ENCODE results near the gene SWAP70. TPM values are rescaled to one million over a fixed set of nuclear protein-coding genes. Genes with fewer than 3 reads are reported as not detected.

The SWAP70 gene
- total RNA-seq, 1 donor from 2014 or later: 9.8 TPM

- DNase-seq (ENCODE audit: low spot score in 2 of 2) (no peak), FAIRE-seq (no peak)
These were observed 101.6 kb downstream of the SWAP70 start for GRCh38 chr11:9765320-9766101.

DNA sequence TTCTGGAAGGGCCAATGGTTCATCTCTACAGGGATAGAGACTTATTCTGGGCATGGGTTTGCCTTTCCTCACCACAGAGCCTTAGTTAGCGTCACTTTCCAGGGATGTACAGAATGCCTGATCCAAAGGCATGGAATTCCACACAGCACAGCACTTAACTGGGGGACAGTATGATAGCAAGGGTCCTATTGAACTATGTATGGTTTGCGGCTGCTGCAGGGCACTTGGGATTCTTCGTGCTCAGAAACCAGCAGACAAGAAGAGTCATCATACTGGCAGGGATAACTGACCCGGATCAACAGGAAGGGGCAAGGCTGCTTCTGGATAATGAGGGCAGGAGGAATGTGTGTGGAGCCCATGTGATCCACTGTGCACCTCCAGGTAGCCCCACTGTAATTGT is 105.7 kb downstream of the SWAP70 start:
- FAIRE-seq (no peak), DNase-seq (ENCODE audit: low spot score in 2 of 2) (no peak)

DNA sequence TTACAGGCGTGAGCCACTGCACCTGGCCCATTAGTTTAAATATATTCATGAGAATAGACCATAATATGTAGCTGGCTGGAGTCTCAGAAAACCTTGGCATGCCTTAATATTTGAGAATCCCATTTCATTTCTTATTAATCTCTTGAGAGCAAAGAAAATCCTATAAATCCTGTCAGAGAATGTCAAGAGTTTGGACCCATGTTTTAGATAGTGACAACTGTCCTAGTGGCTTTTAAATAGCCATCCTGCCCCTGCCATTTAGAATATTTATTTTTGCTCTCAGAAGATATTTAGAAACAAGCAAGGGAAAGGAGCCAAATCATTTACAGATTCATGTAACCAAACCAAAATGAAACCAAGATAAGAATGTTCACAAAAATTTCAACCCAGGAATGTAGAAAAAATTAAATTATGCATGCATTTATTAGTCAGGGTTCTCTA is 107.2 kb downstream of the SWAP70 start:
- FAIRE-seq: no peak
- no peak for DNase-seq (ENCODE audit: low spot score in 2 of 2)

DNA sequence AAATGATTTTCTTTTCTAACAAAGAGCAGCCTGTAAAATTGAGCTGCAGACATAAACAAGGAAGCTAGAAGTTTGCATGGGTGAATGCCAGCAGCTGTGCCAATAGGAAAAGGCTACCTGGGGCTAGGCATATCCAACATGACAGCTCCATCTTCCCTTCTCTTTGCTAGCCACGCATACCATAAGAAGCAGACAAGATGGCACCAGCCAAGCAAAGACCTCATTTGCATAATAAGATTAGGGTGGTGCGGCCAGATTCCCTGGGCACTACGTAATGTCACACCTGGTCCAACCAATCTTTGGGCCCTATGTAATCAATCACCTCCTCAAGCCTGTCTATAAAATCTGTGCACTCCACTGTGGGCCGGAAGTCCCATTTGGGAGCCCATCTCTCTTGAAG is 108.3 kb downstream of the SWAP70 start:
- no peak for FAIRE-seq
- no peak for DNase-seq (ENCODE audit: low spot score in 2 of 2)

- FAIRE-seq (no peak), DNase-seq (ENCODE audit: low spot score in 2 of 2) (no peak)
These were observed 109.6 kb downstream of the SWAP70 start for GRCh38 chr11:9773524-9773923.

DNA sequence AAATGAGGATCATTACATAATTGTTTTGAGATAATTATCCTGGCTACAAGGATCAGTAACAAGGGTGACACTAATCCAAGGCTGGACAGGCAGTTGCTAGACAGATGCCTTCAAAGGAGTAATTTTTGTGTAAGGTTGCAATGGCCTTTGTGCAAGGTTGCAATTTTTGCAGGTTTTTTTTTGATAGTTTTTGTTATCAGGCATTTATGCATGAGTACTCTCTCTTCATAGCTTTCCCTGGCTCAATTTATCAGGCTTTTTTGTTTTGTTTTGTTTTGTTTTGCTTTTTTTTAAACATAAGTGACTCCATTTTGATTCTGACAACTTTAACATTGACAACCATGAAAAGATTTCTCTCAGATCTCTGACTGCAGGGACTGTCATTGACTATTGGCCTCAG is 110.2 kb downstream of the SWAP70 start:
- DNase-seq (ENCODE audit: low spot score in 2 of 2) (no peak), FAIRE-seq (no peak)

- no peak for DNase-seq (ENCODE audit: low spot score in 2 of 2)
- no peak for FAIRE-seq
These were observed 110.9 kb downstream of the SWAP70 start for GRCh38 chr11:9774591-9775397.

- DNase-seq (ENCODE audit: low spot score in 2 of 2): no peak
- FAIRE-seq: no peak
These were observed 111.5 kb downstream of the SWAP70 start for GRCh38 chr11:9775398-9775779.

- DNase-seq (ENCODE audit: low spot score in 2 of 2) (no peak), FAIRE-seq (no peak)
These were observed 112.3 kb downstream of the SWAP70 start for GRCh38 chr11:9776203-9776602.

- no peak for FAIRE-seq
These were observed 113.2 kb downstream of the SWAP70 start for GRCh38 chr11:9777066-9777465.

DNA sequence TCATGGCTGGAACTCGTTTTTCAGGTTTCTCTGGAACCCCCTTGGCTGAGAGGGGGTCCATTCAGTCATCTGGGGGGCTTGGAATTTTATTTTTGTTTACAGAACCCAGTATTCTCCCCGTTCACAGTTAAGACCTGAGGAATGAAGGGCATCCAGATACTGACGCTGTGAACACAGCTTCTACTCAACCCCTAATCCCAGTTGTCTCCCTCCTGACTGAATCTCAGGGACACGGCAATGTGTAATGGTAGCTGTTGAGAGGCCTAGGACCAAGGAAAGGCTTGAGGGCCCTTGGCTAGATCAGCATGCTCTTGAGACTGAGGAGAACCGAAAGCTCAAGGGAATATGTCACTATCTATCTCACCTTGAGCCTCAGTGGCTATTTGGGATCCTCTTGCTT is 113.6 kb downstream of the SWAP70 start:
- DNase-seq (ENCODE audit: low spot score in 2 of 2) (no peak), FAIRE-seq (no peak)

More at GRCh38 chr11:9777066-9777465, 113.2 kb downstream of the SWAP70 start:
- DNase-seq (ENCODE audit: low spot score in 2 of 2): no peak

DNA sequence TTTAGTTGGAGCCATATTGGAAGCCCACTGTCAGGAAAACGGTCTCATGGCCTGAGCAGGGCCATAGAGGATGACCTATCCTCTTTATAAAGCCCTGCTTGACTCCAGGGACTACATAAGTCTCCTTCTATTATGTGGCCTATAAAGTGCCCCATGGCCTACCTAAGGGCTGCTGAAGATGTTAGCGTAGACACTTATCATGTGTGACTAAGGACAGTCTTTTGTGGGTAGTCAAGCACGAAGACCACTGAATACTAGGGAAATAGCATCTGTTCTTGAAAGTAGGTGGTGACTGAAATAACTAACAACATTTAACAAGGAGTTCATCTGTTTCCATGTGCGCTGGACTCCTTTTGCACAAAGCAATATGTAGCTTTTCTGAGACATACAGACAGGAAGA is 117.1 kb downstream of the SWAP70 start:
- FAIRE-seq (no peak), DNase-seq (ENCODE audit: low spot score in 2 of 2) (no peak)

- FAIRE-seq (no peak), DNase-seq (ENCODE audit: low spot score in 2 of 2) (no peak)
These were observed 120.1 kb downstream of the SWAP70 start for GRCh38 chr11:9783986-9784385.

- FAIRE-seq (no peak), DNase-seq (ENCODE audit: low spot score in 2 of 2) (no peak)
These were observed 120.9 kb downstream of the SWAP70 start for GRCh38 chr11:9784602-9785315.

GRCh38 chr11:9787260-9787659 is 123.4 kb downstream of the SWAP70 start:
- FAIRE-seq: no peak
- no peak for DNase-seq (ENCODE audit: low spot score in 2 of 2)

DNA sequence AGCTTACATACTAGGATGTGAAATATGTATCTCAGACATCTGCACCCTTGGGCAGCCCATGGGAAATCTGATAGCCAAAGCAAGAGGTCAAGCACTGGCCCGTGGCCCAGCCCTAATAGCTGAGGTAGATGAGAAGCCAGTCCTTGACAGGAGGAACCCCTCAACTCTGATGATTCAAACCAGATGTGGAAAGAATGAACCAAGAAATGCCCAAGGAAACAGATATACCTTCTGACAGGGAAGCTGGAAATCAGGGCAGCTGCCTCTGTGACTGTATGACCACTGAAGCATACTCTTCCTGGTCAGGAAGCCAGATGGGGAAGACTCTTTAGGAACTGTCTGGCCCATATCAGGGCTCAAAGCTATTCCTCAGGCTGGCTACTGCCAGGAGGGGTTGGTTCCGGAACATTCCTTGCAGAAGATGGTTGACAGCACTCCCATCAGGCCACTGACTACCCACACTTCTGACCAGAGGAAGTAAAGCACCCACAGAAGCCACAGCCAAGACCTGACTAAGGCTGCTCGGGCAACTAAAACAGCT is 124.2 kb downstream of the SWAP70 start:
- FAIRE-seq: no peak
- no peak for DNase-seq (ENCODE audit: low spot score in 2 of 2)

DNA sequence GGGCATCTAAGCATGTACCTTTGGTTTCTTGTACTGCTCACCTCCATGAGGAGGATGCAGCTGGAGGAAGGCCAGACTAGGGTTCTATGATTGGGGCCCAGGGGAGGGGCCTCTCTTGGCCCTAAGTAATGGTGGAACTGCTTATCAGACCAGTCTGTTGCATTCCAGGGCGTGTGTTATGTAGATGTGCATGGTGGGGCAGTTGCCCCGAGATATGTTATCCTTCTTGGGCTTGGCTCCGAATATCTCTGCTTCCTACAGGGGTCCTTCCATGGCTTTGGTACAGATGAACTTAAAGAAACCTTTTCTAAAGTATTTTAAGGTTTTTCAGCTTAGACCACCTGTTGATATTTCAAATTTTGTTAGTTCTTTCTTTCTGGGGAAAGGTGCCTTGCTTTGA is 126.0 kb downstream of the SWAP70 start:
- DNase-seq (ENCODE audit: low spot score in 2 of 2) (no peak), FAIRE-seq (no peak)

DNA sequence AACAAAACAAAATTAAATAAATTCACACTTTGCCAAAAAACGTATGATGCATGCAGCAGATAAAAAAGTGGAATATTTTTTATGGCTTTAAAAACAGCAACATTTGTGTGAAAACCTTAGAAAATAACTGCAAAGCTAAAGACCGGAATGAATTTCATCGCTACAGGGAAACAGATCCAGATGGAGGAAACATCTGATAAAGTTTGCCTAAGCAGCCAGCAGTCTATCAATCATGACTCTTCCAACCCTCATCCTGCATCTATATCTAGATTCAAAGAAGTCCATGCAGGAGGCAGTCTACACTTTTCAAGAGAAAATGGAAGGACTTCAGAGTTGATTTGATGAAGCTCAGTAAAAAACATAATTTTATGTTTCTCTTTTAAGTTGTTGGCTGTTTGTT is 126.8 kb downstream of the SWAP70 start:
- FAIRE-seq (no peak), DNase-seq (ENCODE audit: low spot score in 2 of 2) (no peak)

DNA sequence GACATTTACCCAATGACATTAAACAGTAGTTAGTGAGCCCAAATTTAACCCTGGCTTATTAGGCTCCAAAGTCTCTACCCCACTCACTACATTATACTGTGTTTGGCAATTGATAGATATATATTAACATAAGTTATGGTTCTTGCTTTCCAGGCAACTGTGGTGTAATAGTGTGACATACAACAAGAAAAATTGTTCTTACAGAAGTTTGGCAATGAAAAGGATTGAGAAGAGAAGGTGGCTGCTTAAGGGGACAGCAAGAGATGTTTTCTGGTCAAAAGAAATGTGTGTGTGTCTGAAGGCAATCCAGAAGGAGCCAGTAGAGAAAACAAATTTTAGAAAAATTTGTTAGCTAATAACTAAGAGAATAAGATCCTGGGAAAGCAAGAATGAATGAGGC is 132.4 kb downstream of the SWAP70 start:
- DNase-seq (ENCODE audit: low spot score in 2 of 2): no peak
- no peak for FAIRE-seq

DNA sequence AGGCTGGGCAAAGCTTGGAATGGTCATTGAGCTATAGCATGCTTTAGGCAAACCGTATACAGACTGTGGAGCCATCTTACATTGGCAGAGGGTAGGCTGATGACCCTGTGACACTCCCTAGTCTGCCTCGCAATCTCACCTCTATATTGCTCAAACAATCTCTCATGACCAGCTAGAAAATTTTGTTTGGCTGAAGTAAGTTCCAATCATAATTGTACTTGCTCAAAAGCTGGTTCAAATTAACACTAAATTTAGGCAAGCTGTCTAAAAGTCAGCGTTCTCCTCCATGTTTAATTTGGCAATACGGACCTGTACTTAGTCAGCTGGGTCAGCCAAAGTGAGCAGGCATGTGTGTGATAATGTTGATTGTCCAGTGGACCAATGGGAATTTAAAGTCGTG is 133.0 kb downstream of the SWAP70 start:
- FAIRE-seq (no peak), DNase-seq (ENCODE audit: low spot score in 2 of 2) (no peak)

GRCh38 chr11:9797300-9797699 is 133.4 kb downstream of the SWAP70 start:
- DNase-seq (ENCODE audit: low spot score in 2 of 2) (no peak), FAIRE-seq (no peak)

All from frontal cortex (tissue), 4 donors.